Esophagus mucosa (tissue), 1 donor: ENCODE data around the gene RBKS. TPM values are rescaled to one million over a fixed set of nuclear protein-coding genes. Genes with fewer than 3 reads are reported as not detected.
"Not testable (repeated sequence)": the region's sequence is repeated elsewhere in the genome, so short reads cannot be mapped to it uniquely, and the experiment has no call there.

Experiments used
- ATAC-seq: fragments of 200-7000 bp; cut with Tn5 transposase; one replicate; pipeline ENCODE4 v1.9.1; 2020
- total RNA-seq: library from RNA; stranded (reverse); gene quantifications from one replicate; pipeline ENCODE4 v1.2.4, GENCODE V29; 2023
- donor health status: DM: yes; HTN: yes; CAD: no.

Gene RBKS
- total RNA-seq, 1 donor from 2014 or later, result 4.5 TPM

- no peak for ATAC-seq
Observed at GRCh38 chr2:27756091-27756490, 134.1 kb downstream of the RBKS start.

- ATAC-seq, result no peak
Observed at GRCh38 chr2:27754831-27755230, 135.4 kb downstream of the RBKS start.

GRCh38 chr2:27754138-27754588 is 136.0 kb downstream of the RBKS start:
- peak; percentile 92 for ATAC-seq

GRCh38 chr2:27752551-27753237 is 137.5 kb downstream of the RBKS start:
- ATAC-seq, result peak; percentile 66

- ATAC-seq, result no peak
Observed at GRCh38 chr2:27751377-27751776, 138.8 kb downstream of the RBKS start.

GRCh38 chr2:27748803-27749554 is 141.2 kb downstream of the RBKS start:
- ATAC-seq, result not testable (repeated sequence)

- no peak for ATAC-seq
Observed at GRCh38 chr2:27747827-27748352, 142.3 kb downstream of the RBKS start.

GRCh38 chr2:27746325-27746724 is 143.9 kb downstream of the RBKS start:
- ATAC-seq, result no peak

GRCh38 chr2:27745494-27745893 is 144.7 kb downstream of the RBKS start:
- ATAC-seq, result not testable (repeated sequence)

GRCh38 chr2:27742571-27742970 is 147.6 kb downstream of the RBKS start:
- no peak for ATAC-seq

GRCh38 chr2:27741673-27742072 is 148.5 kb downstream of the RBKS start:
- no peak for ATAC-seq

GRCh38 chr2:27739058-27739373 is 151.2 kb downstream of the RBKS start:
- no peak for ATAC-seq

GRCh38 chr2:27738349-27739057 is 151.7 kb downstream of the RBKS start:
- ATAC-seq, result no peak

- peak; percentile 50 for ATAC-seq
Observed at GRCh38 chr2:27737676-27738348, 152.4 kb downstream of the RBKS start.

- no peak for ATAC-seq
Observed at GRCh38 chr2:27736890-27737204, 153.3 kb downstream of the RBKS start.

- peak; percentile 9 for ATAC-seq
Observed at GRCh38 chr2:27736031-27736889, 153.9 kb downstream of the RBKS start.

- peak; percentile 87 for ATAC-seq
Observed at GRCh38 chr2:27735263-27735904, 154.8 kb downstream of the RBKS start.

GRCh38 chr2:27734305-27734704 is 155.9 kb downstream of the RBKS start:
- ATAC-seq, result no peak
